Tibial artery (tissue), 4 donors: Measurements from ENCODE around the gene PVALEF.

Experiments used
- DNase-seq, 2 donors: peaks; one replicate each; pipeline ENCODE4 v3.0.0-alpha.2; 2019
- H3K27ac ChIP-seq, 2 donors: fragments of 200-600 bp; sonication (generic) in 1 of 2; 1 replicate in 1 of 2; 2 replicates in 1 of 2; pipeline ENCODE4 v1.5.1; 2018 to 2019; ENCODE audit warnings: mild to moderate bottlenecking in 1 of 2
- H3K27me3 ChIP-seq, 2 donors: fragments of 200-600 bp; sonication (generic) in 1 of 2; one replicate each; pipeline versions ENCODE4 v1.5.1 to v1.6.0; 2016 to 2019
- H3K36me3 ChIP-seq, 3 donors: fragments of 200-600 bp; sonication (generic) in 2 of 3; one replicate each; pipeline ENCODE4 v1.5.1; 2016 to 2019; ENCODE audit warnings: mild to moderate bottlenecking in 2 of 3
- H3K4me1 ChIP-seq, 4 donors: fragments of 200-600 bp; sonication (generic) in 2 of 4; 1 replicate in 3 of 4; 2 replicates in 1 of 4; pipeline ENCODE4 v1.5.1; 2016 to 2019
- H3K4me3 ChIP-seq, 2 donors: fragments of 200-600 bp; sonication (generic) in 1 of 2; 1 replicate in 1 of 2; 2 replicates in 1 of 2; pipeline ENCODE4 v1.5.1; 2018 to 2019; ENCODE audit warnings: mild to moderate bottlenecking in 2 of 2
- H3K9me3 ChIP-seq, 3 donors: fragments of 200-600 bp; sonication (generic) in 1 of 3; one replicate each; pipeline ENCODE4 v1.5.1; 2016 to 2019
- CTCF ChIP-seq, 2 experiments: fragments of 200-600 bp in 1 of 2; fragments of 450-650 bp in 1 of 2; IDR thresholded peaks; one replicate each; pipeline ENCODE4 v1.5.1; 2017 to 2019; ENCODE audit warnings: antibody characterized with exemption in 2 of 2, mild to moderate bottlenecking in 1 of 2, moderate library complexity in 1 of 2
- intact Hi-C: fragments of 100-400 bp; cut with DNase I; formaldehyde crosslinking; loops from one replicate; pipeline ENCODE4 v1.15.0; 2023; ENCODE audit warnings: low total_unique reads

Gene PVALEF

DNA sequence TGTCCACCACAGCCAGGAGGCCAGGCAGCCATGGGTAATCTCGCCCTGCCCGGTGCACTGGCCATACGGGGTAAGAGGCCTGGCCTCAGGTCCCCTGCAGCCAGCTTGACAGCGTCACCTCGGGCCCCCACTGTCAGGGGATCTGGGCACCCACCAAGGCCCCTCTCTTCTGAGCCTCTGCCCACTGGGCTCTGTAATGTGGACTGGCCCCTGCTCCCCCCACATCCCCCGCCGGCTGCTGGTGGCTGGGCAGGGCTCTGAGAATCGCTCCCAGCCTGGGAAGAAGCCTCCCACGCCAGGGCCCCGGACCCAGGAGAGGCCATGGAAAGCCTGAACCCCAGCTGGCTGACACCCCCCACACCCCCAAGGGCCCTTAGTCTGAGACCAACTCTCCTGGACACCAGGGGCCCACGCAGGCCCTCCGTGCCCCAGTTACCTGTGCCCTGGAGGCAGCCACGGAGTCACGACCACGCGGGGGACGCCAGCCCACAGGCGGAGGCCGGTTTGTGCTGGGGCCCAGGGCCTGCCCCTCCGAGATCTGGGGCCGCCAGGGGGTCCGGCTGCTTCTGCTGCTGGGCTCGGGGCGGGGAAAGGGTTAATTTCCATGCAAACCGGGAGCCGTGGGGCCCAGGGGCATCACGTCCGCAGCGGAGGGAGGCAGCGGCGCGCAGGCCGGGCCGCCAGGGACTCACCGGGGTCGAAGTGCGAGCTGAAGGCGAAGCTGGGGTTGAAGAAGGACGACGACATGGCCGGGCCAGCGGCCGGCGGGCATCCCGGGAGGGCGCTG lies at the start of gene PVALEF:
TSS of gene PVALEF (plus strand) at position 262 of the 787 bp plus-strand sequence. CDS start 15,720 bp downstream, outside the sequence.
- DNase-seq = no peak
- peaks cover 0 to 22% (median 13%) of the 10 kb centered on the region in 4 donors for H3K4me1 ChIP-seq
- no peak for TF ChIP-seq CTCF (IDR thresholded peaks at IDR 0.05)
- H3K36me3 ChIP-seq = no peaks in the 10 kb centered on the region
- no peak within 1 kb of the TSS for H3K27ac ChIP-seq
- peak within 1 kb of the TSS; percentile 37 to 46 for H3K4me3 ChIP-seq
- intact Hi-C loops = no loop called here
- peaks cover 0 to 87% of the 10 kb centered on the region in 2 donors for H3K27me3 ChIP-seq
- H3K9me3 ChIP-seq = no peaks in the 10 kb centered on the region

DNA sequence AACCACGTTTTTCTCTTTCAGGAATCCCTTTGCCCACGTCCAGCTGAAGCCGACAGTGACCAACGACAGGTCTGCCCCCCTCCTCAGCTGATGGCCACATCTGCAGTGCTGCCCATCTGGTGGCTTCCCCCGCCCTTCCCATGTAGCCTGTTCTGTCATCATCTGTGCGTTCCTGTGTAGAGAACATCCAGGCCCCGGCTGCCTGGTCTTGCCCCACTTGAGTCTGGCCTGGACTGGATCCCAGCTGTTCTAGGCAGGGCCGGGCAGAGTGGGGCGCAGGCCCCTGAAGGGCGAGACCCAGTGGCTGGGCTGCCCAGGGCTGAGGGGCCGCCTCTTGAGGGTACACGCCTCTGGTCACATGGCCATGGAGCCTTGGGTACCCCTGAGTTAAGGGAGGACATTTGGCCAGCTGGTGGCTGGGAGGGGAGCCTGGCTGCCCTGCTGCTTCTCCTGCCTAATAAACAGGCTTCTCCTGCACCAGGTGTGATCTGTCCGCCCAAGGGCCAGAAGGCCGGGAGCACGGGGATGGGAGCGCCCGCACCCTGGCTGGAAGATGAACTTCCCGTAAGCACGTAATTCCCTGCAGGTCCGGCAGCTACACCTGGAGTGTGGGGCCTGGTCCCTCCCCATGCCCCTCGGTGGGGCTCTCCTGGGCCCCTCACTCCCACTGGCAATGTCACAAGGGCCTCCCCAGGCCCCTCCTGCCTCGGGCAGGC lies 49.4 kb upstream of the PVALEF start:
- Histone ChIP-seq H3K4me3 (no peak overlapping the region), H3K4me1 (peaks cover 0 to 20% (median 8%) of the 10 kb centered on the region in 4 donors), H3K9me3 (no peaks in the 10 kb centered on the region), H3K27ac (no peak overlapping the region), H3K27me3 (peaks cover 0 to 58% of the 10 kb centered on the region in 2 donors), H3K36me3 (peaks cover 0 to 24% (median 7%) of the 10 kb centered on the region in 3 donors)
- DNase-seq = no peak
- no peak for TF ChIP-seq CTCF (IDR thresholded peaks at IDR 0.05)
- intact Hi-C loops = no loop called here

DNA sequence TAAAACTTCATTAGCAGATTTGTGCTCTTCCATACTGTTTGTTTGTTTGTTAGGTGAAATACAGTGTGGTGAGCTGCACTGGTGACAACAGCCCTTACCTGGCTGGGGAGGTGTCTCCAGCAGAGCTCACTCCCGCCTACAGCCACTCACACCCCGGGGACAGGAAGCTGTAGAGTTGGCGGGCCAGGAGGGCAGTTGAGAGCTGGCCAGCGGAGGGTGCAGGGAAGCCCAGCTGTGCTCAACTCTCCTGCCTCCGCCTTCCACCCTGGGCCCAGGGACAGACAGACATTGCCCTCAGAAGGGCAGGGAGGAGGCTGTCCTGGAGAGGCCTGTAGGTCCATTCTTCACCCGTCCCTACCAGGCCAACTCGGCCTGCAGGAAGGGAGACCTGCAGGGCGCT lies 48.6 kb upstream of the PVALEF start:
- Histone ChIP-seq H3K27ac (no peak overlapping the region), H3K36me3 (peaks cover 0 to 16% (median 7%) of the 10 kb centered on the region in 3 donors)

DNA sequence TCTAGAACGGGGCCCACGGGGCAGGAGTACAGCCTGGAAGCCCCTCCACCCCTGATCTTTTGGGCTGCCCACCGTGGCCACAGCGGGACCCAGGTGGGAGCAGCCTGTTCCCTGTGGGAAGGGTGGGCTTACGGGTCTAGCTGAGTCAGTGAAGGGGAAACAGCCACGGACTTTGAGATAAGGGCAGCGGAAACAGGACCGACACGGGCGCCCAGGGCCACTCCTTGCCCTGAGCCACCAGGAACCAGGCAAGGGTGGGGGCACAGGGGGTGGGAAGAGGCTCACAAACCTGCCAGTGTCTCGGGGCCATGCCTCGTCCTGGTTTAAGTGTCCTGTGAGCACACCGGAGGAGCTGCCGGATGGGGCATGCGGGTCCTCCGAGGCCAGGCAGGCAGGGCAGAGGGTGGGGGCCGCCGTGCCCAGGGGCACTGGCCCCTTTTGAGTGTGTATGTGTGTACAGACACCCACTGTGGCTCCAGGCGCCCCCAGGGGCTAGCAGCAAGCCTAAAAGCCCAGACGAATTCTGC lies 47.6 kb upstream of the PVALEF start:
- Histone ChIP-seq H3K4me3 (no peak overlapping the region), H3K36me3 (peaks cover 0 to 8% (median 7%) of the 10 kb centered on the region in 3 donors), H3K27ac (no peak overlapping the region), H3K4me1 (peaks cover 0 to 20% (median 8%) of the 10 kb centered on the region in 4 donors), H3K27me3 (peaks cover 0 to 76% of the 10 kb centered on the region in 2 donors), H3K9me3 (no peaks in the 10 kb centered on the region)
- intact Hi-C loops = no loop called here
- no peak for DNase-seq
- no peak for TF ChIP-seq CTCF (IDR thresholded peaks at IDR 0.05)

More for the DNA sequence above, 48.6 kb upstream of the PVALEF start:
- peaks cover 0 to 20% (median 8%) of the 10 kb centered on the region in 4 donors for H3K4me1 ChIP-seq
- peaks cover 0 to 65% of the 10 kb centered on the region in 2 donors for H3K27me3 ChIP-seq
- H3K4me3 ChIP-seq = no peak overlapping the region
- no peak for DNase-seq
- H3K9me3 ChIP-seq = no peaks in the 10 kb centered on the region
- intact Hi-C loops = no loop called here
- TF ChIP-seq CTCF (IDR thresholded peaks at IDR 0.05) = no peak

- Histone ChIP-seq H3K4me3 (peak overlapping the region in 1 of 2 donors; percentile 22), H3K4me1 (peaks cover 0 to 20% (median 8%) of the 10 kb centered on the region in 4 donors), H3K27ac (no peak overlapping the region), H3K9me3 (no peaks in the 10 kb centered on the region), H3K27me3 (peaks cover 0 to 80% of the 10 kb centered on the region in 2 donors), H3K36me3 (peaks cover 0 to 8% (median 7%) of the 10 kb centered on the region in 3 donors)
- intact Hi-C loops = no loop called here
- no peak for DNase-seq
- TF ChIP-seq CTCF (IDR thresholded peaks at IDR 0.05) = no peak
Measured at GRCh38 chr17:81118308-81119221, 46.7 kb upstream of the PVALEF start.
